GM12878 (cell line): ENCODE measurements around the gene SMCO4. TPM values are rescaled to one million over a fixed set of nuclear protein-coding genes. Genes with fewer than 3 reads are reported as not detected.

Experiments used
- ATAC-seq: fragments of 200-7000 bp; cut with Tn5 transposase; 3 replicates; pipeline ENCODE4 v1.9.1; 2020; ENCODE audit warnings: mild to moderate bottlenecking, moderate library complexity
- BruUV-seq: library from RNA; stranded (reverse); fragments of 400-500 nt; replicated peaks from 2 replicates; lab custom pipeline; 2021; lab: Mats Ljungman, UMichigan
- CTCF ChIA-PET: fragments of 300-600 bp; sonication (Branson Sonifier 250); formaldehyde crosslinking; extraction: SDS; loops from one replicate; lab custom pipeline; 2021; ENCODE audit warnings: inconsistent platforms; lab: Yijun Ruan, JAX
- POLR2A ChIA-PET: fragments of 350-600 bp; formaldehyde crosslinking; extraction: SDS; loops from one replicate; lab custom pipeline; 2021; ENCODE audit warnings: inconsistent platforms; lab: Charles Lee
- RAD21 ChIA-PET: fragments of 300-600 bp; sonication (Branson Sonifier 250); formaldehyde crosslinking; loops from one replicate; lab custom pipeline; 2023; ENCODE audit warnings: antibody characterized with exemption; ENCODE audit not compliant: unreplicated experiment; lab: Charles Lee
- SMC1A ChIA-PET: fragments of 300-600 bp; sonication (Branson Sonifier 250); formaldehyde crosslinking; loops from one replicate; lab custom pipeline; 2023; ENCODE audit not compliant: unreplicated experiment, uncharacterized antibody; lab: Charles Lee
- DNase-seq: peaks from one replicate; pipeline ENCODE4 v3.0.0-alpha.2; 2011; ENCODE audit warnings: low read depth, low spot score
- FAIRE-seq: peaks from 3 replicates; lab custom pipeline; 2011; peaks lifted over from hg19 to GRCh38; lab: Jason Lieb, UNC
- H2AFZ ChIP-seq: 2 replicates; pipeline ENCODE4 v1.6.0; 2011; ENCODE audit warnings: low read depth, low read length, control low read depth; ENCODE audit not compliant: control insufficient read depth
- H3K27ac ChIP-seq: 2 replicates; pipeline ENCODE4 v1.5.1; 2011; ENCODE audit warnings: control low read depth; ENCODE audit not compliant: control insufficient read depth, insufficient read depth
- H3K27me3 ChIP-seq, 2 experiments: replicated peaks in 1 of 2; 2 replicates each; pipeline versions ENCODE4 v1.6.0 to v1.6.1; 2011; ENCODE audit warnings: low read length in 1 of 2; ENCODE audit not compliant: control insufficient read depth in 2 of 2, insufficient read depth in 2 of 2
- H3K36me3 ChIP-seq, 2 experiments: 2 replicates each; pipeline ENCODE4 v1.5.1; 2011; ENCODE audit warnings: low read length in 1 of 2; ENCODE audit not compliant: control insufficient read depth in 2 of 2, insufficient read depth in 2 of 2
- H3K4me1 ChIP-seq: 2 replicates; pipeline ENCODE4 v1.6.1; 2011; ENCODE audit warnings: mild to moderate bottlenecking, low read length, moderate library complexity, mixed read lengths; ENCODE audit not compliant: control insufficient read depth, insufficient read depth
- H3K4me2 ChIP-seq: 2 replicates; pipeline ENCODE4 v1.6.0; 2011; ENCODE audit warnings: control low read depth; ENCODE audit not compliant: control insufficient read depth, insufficient read depth
- H3K4me3 ChIP-seq: fragments of 200-600 bp; sonication (generic); 2 replicates; pipeline ENCODE4 v1.5.1; 2016
- H3K79me2 ChIP-seq: 2 replicates; pipeline ENCODE4 v1.6.0; 2011; ENCODE audit warnings: low read length; ENCODE audit not compliant: control insufficient read depth, insufficient read depth
- H3K9ac ChIP-seq: 2 replicates; pipeline ENCODE4 v1.8.0; 2011; ENCODE audit warnings: low read length, control low read depth, mixed read lengths; ENCODE audit not compliant: control insufficient read depth, insufficient read depth
- H3K9me3 ChIP-seq: replicated peaks from 3 replicates; pipeline ENCODE4 v1.5.1; 2011; ENCODE audit warnings: mild to moderate bottlenecking, low read length; ENCODE audit not compliant: control insufficient read depth, insufficient read depth
- H4K20me1 ChIP-seq: 2 replicates; pipeline ENCODE4 v1.6.0; 2011; ENCODE audit not compliant: control insufficient read depth, insufficient read depth
- CBX3 ChIP-seq: fragments of 200-600 bp; sonication (generic); IDR thresholded peaks from 2 replicates; pipeline ENCODE4 v1.6.1; 2016; ENCODE audit warnings: low read depth, borderline replicate concordance
- CHD2 ChIP-seq: IDR thresholded peaks from 2 replicates; pipeline ENCODE4 v1.6.1; 2011; ENCODE audit warnings: low read depth, low read length, improper control_type of control experiment, borderline replicate concordance
- DPF2 ChIP-seq: fragments of 450-650 bp; IDR thresholded peaks from 2 replicates; pipeline ENCODE4 v1.6.1; 2017; ENCODE audit warnings: mild to moderate bottlenecking
- HCFC1 ChIP-seq: fragments of 150-350 bp; IDR thresholded peaks from 2 replicates; pipeline ENCODE4 v1.6.1; 2014; ENCODE audit warnings: low read length
- LARP7 ChIP-seq: fragments of 450-650 bp; IDR thresholded peaks from 2 replicates; pipeline ENCODE4 v1.6.1; 2017; ENCODE audit warnings: mild to moderate bottlenecking
- MEF2A ChIP-seq: IDR thresholded peaks from 2 replicates; pipeline ENCODE4 v1.6.1; 2011; ENCODE audit warnings: low read depth, mild to moderate bottlenecking, low read length, moderate library complexity; ENCODE audit not compliant: insufficient read depth
- SPI1 ChIP-seq: IDR thresholded peaks from 2 replicates; pipeline ENCODE4 v1.6.1; 2011; ENCODE audit warnings: low read depth, mild to moderate bottlenecking, low read length, moderate library complexity, borderline replicate concordance; ENCODE audit not compliant: insufficient read depth
- STAT1 ChIP-seq: fragments of 450-650 bp; conservative IDR thresholded peaks from 2 replicates; pipeline ENCODE4 v1.6.1; 2014; ENCODE audit warnings: antibody characterized with exemption, mild to moderate bottlenecking
- YBX1 ChIP-seq: fragments of 450-650 bp; IDR thresholded peaks from 2 replicates; pipeline ENCODE4 v1.6.1; 2016; ENCODE audit warnings: antibody characterized with exemption
- ZSCAN29 ChIP-seq: fragments of 450-650 bp; IDR thresholded peaks from 2 replicates; pipeline ENCODE4 v1.6.1; 2017; ENCODE audit warnings: mild to moderate bottlenecking, moderate library complexity
- WGBS: methylation state at CpG from one replicate; pipeline ENCODE4 v1.1.6; 2016; ENCODE audit warnings: low lambda C conversion rate; ENCODE audit not compliant: insufficient replicate concordance, insufficient coverage; ENCODE audit errors: missing lambda C conversion rate; 5-methylcytosine and 5-hydroxymethylcytosine counted together
- in situ Hi-C: fragments of 300-500 bp; cut with MboI; formaldehyde crosslinking; loops from 9 replicates; pipeline ENCODE4 v1.14.3; 2018; ENCODE audit warnings: mixed read lengths
- intact Hi-C: fragments of 100-400 bp; cut with micrococcal nuclease; formaldehyde crosslinking; loops from one replicate; pipeline ENCODE4 v1.14.2; 2022; ENCODE audit not compliant: unreplicated experiment
- polyA plus RNA-seq, 11 experiments: library from polyadenylated mRNA; depleted of rRNA in 4 of 11; unstranded in 6 of 11; stranded (reverse) in 5 of 11; fragments of >200 nt; fragmentation: Nextera tagmentation in 4 of 11; fragmentation: Illumina TruSeq in 1 of 11; extraction: Ambion mirVana in 4 of 11; extraction: Trizol in 1 of 11; gene quantifications; 1 replicate in 1 of 11; 2 replicates in 10 of 11; pipeline versions ENCODE4 v1.2.1 to v1.2.3, GENCODE V29; 2011 to 2016; ENCODE audit warnings: inconsistent platforms in 2 of 11, missing spikeins in 2 of 11, low read depth in 1 of 11
- total RNA-seq, 4 experiments: library from RNA; depleted of rRNA in 3 of 4; stranded (reverse); fragments of >200 nt in 3 of 4; fragmentation: Illumina TruSeq in 1 of 4; extraction: Trizol in 1 of 4; gene quantifications; 2 replicates each; pipeline versions ENCODE4 v1.2.1 to v1.2.3, GENCODE V29; 2013 to 2021
- TF ChIP-seq, protein P1 (sequence below): IDR thresholded peaks from 2 replicates; pipeline ENCODE4 v1.6.1; 2012; ENCODE audit warnings: low read depth, low read length, improper control_type of control experiment
- TF ChIP-seq, protein P2 (sequence below), 3 experiments: IDR thresholded peaks in 2 of 3; conservative IDR thresholded peaks in 1 of 3; 2 replicates each; pipeline ENCODE4 v1.5.1; 2011; ENCODE audit warnings: low read depth in 3 of 3, low read length in 3 of 3, mild to moderate bottlenecking in 3 of 3, control low read depth in 2 of 3, moderate library complexity in 2 of 3, inconsistent platforms in 1 of 3, mixed read lengths in 1 of 3; ENCODE audit not compliant: control insufficient read depth in 2 of 3, insufficient read depth in 1 of 3; ENCODE audit errors: extremely low read depth in 1 of 3

Gene SMCO4
- total and polyA plus RNA-seq, 10 of the 15 experiments (the other 5 are each of a cell fraction or from before 2014, with no cell fraction given) = 3.6 to 59.9 (median 27.9) TPM

DNA sequence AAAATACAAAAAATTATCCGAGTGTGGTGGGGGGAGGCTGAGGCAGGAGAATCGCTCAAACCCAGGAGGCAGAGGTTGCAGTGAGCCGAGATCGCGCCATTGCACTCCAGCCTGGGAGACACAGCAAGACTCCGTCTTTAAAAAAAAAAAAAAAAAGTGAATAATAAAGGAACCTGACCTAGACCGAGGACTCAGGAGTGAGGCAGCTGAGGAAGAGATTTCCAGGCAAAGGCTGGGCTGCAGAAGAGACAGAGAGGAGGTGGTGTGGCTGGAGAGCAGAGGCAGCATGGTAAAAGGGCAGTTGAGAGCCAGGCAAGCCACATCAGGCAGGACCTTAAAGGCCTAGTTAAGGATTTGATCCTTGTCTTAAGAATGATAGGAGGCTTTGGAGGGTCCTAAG lies 28.4 kb upstream of the SMCO4 start (continued):
- TF ChIP-seq DPF2 (no peak), CBX3 (no peak), STAT1 (no peak), HCFC1 (no peak)
- TF ChIP-seq, protein P1, sequence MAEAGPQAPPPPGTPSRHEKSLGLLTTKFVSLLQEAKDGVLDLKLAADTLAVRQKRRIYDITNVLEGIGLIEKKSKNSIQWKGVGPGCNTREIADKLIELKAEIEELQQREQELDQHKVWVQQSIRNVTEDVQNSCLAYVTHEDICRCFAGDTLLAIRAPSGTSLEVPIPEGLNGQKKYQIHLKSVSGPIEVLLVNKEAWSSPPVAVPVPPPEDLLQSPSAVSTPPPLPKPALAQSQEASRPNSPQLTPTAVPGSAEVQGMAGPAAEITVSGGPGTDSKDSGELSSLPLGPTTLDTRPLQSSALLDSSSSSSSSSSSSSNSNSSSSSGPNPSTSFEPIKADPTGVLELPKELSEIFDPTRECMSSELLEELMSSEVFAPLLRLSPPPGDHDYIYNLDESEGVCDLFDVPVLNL = no peak

DNA sequence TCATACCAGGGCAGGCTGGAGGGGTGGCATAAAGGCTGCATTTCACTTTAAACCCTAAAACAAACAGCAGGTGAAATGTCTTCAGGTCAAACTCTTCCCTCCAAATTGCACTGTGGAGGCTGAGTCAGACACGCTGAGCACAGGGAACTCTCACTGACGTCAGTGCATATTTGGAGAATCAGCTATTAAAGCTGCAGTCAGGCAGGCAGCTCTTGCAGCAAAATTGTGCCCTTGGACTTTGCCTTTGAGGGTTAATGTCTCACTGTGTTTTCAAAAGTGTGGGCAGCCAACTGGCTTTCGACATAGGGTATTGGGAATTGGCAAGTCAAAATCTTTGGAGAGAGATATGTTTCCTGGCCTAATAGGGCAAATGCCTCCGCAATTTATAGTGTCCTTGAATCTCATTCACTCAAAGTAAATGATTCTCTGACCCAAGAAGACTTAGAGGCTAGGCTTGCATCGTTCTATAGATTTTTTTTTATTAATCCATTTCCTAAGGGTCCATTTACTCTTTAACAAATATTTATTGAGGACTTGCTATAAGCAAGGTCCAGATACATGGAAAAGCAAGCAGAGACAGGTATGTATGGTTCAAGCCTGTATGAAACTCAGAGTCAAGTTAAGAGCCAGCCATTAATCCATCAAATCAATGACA lies 27.7 kb upstream of the SMCO4 start:
- H2AFZ ChIP-seq = no peak overlapping the region
- intact Hi-C loops = no loop called here
- RAD21 ChIA-PET = no interaction called here
- WGBS = 10% methylated on average over 5 of the region's 5 CpGs
- BruUV-seq = no TSS peak
- TF ChIP-seq YBX1 = no peak
- no peak for TF ChIP-seq MEF2A
- no peak for TF ChIP-seq CHD2
- TF ChIP-seq SPI1 = no peak
- TF ChIP-seq LARP7 = no peak
- TF ChIP-seq, protein P2, sequence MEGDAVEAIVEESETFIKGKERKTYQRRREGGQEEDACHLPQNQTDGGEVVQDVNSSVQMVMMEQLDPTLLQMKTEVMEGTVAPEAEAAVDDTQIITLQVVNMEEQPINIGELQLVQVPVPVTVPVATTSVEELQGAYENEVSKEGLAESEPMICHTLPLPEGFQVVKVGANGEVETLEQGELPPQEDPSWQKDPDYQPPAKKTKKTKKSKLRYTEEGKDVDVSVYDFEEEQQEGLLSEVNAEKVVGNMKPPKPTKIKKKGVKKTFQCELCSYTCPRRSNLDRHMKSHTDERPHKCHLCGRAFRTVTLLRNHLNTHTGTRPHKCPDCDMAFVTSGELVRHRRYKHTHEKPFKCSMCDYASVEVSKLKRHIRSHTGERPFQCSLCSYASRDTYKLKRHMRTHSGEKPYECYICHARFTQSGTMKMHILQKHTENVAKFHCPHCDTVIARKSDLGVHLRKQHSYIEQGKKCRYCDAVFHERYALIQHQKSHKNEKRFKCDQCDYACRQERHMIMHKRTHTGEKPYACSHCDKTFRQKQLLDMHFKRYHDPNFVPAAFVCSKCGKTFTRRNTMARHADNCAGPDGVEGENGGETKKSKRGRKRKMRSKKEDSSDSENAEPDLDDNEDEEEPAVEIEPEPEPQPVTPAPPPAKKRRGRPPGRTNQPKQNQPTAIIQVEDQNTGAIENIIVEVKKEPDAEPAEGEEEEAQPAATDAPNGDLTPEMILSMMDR (IDR thresholded peaks at IDR 0.05 in 2 of 3, conservative IDR thresholded peaks at IDR 0.05 in 1 of 3; ENCODE audit: control insufficient read depth in 2 of 3, extremely low read depth in 1 of 3, insufficient read depth in 1 of 3, low read depth in 3 of 3, low read length in 3 of 3) = no peak
- no peak for TF ChIP-seq ZSCAN29
- SMC1A ChIA-PET = interaction anchor here (1.0 kb wide), 1 partner anchor 20 kb away, joined by 3 read pairs; no protein-coding TSS in a partner anchor
- H3K4me2 ChIP-seq = no peak overlapping the region
- POLR2A ChIA-PET = no interaction called here
- ATAC-seq (peak; percentile 41; the same call in 2 of the 3 replicates), FAIRE-seq (no peak), DNase-seq (no peak)
- no peak overlapping the region for H3K27ac ChIP-seq
- H3K9me3 ChIP-seq = no peaks in the 10 kb centered on the region
- H3K4me3 ChIP-seq = no peak overlapping the region
- H4K20me1 ChIP-seq = no peaks in the 10 kb centered on the region
- no peaks in the 10 kb centered on the region for H3K79me2 ChIP-seq
- no peaks in the 10 kb centered on the region for H3K36me3 ChIP-seq
- no peak overlapping the region for H3K9ac ChIP-seq
- H3K27me3 ChIP-seq = no peaks in the 10 kb centered on the region
- in situ Hi-C loops = no loop called here
- no peaks in the 10 kb centered on the region for H3K4me1 ChIP-seq
- CTCF ChIA-PET = no interaction called here
